Loucy (cell line): ENCODE data around the gene EFCAB5.
"Not testable (repeated sequence)": the region's sequence is repeated elsewhere in the genome, so short reads cannot be mapped to it uniquely, and the experiment has no call there.

ENCODE experiments used
- H2AFZ ChIP-seq: fragments of 200-600 bp; sonication (generic); 2 replicates; pipeline ENCODE4 v1.6.0; 2016; ENCODE audit warnings: antibody characterized with exemption, mild to moderate bottlenecking, low read length, moderate library complexity
- H3F3A ChIP-seq: fragments of 200-600 bp; 2 replicates; pipeline ENCODE4 v1.6.0; 2016; ENCODE audit warnings: antibody characterized with exemption, low read depth, mild to moderate bottlenecking
- H3K27me3 ChIP-seq: fragments of 200-600 bp; sonication (generic); 2 replicates; pipeline ENCODE4 v1.6.1; 2014; ENCODE audit warnings: low read length, mild to moderate bottlenecking; ENCODE audit not compliant: insufficient read depth, poor library complexity, severe bottlenecking
- H3K36me3 ChIP-seq: fragments of 200-600 bp; sonication (generic); 2 replicates; pipeline ENCODE4 v1.6.1; 2016; ENCODE audit warnings: low read length; ENCODE audit not compliant: insufficient read depth
- H3K4me1 ChIP-seq: fragments of 200-600 bp; sonication (generic); 2 replicates; pipeline ENCODE4 v1.5.1; 2014; ENCODE audit warnings: low read length, mild to moderate bottlenecking; ENCODE audit not compliant: insufficient read depth, poor library complexity, severe bottlenecking
- H3K4me2 ChIP-seq: fragments of 200-600 bp; sonication (generic); 2 replicates; pipeline ENCODE4 v1.6.0; 2014; ENCODE audit warnings: antibody characterized with exemption, low read length, low read depth, mild to moderate bottlenecking; ENCODE audit not compliant: poor library complexity, severe bottlenecking
- H3K4me3 ChIP-seq: fragments of 200-600 bp; sonication (generic); 2 replicates; pipeline ENCODE4 v1.5.1; 2014; ENCODE audit warnings: low read length, mild to moderate bottlenecking, mixed read lengths; ENCODE audit not compliant: poor library complexity, severe bottlenecking
- H3K79me2 ChIP-seq: fragments of 200-600 bp; sonication (generic); 2 replicates; pipeline ENCODE4 v1.6.1; 2014; ENCODE audit warnings: low read length; ENCODE audit not compliant: insufficient read depth
- H3K9ac ChIP-seq: fragments of 200-600 bp; sonication (generic); 2 replicates; pipeline ENCODE4 v1.6.0; 2014; ENCODE audit warnings: mild to moderate bottlenecking, low read depth, low read length, moderate library complexity; ENCODE audit not compliant: poor library complexity, severe bottlenecking
- H3K9me2 ChIP-seq: fragments of 200-600 bp; sonication (generic); replicated peaks from 2 replicates; pipeline ENCODE4 v1.6.1; 2016; ENCODE audit warnings: low read depth, low read length, mixed read lengths
- H3K9me3 ChIP-seq: fragments of 200-600 bp; sonication (generic); 2 replicates; pipeline ENCODE4 v1.6.1; 2014; ENCODE audit warnings: mild to moderate bottlenecking, antibody characterized with exemption, low read length, low read depth; ENCODE audit not compliant: insufficient read depth
- H4K20me1 ChIP-seq: fragments of 200-600 bp; sonication (generic); 2 replicates; pipeline ENCODE4 v1.6.0; 2014; ENCODE audit warnings: antibody characterized with exemption, low read length, mild to moderate bottlenecking; ENCODE audit not compliant: insufficient read depth, poor library complexity, severe bottlenecking
- EZH2phosphoT487 ChIP-seq: fragments of 200-600 bp; IDR thresholded peaks from 2 replicates; pipeline ENCODE4 v1.6.1; 2018; ENCODE audit warnings: antibody characterized with exemption, mild to moderate bottlenecking, moderate library complexity, borderline replicate concordance
- TF ChIP-seq, protein P1 (sequence below): fragments of 200-600 bp; sonication (generic); conservative IDR thresholded peaks from 2 replicates; pipeline ENCODE4 v1.5.1; 2014; ENCODE audit warnings: mild to moderate bottlenecking, antibody characterized with exemption, low read length

Gene EFCAB5

GRCh38 chr17:30117675-30118081, 176.2 kb downstream of the EFCAB5 start:
- Histone ChIP-seq H3K27me3 (no peaks in the 10 kb centered on the region), H3K4me3 (peak overlapping the region; percentile 92), H3K36me3 (no peaks in the 10 kb centered on the region), H3K9me3 (no peaks in the 10 kb centered on the region), H3K4me1 (peaks cover 42% of the 10 kb centered on the region), H3F3A (0 out of 2 replicates have a peak, but pooled peaks cover 5% of the 10 kb centered on the region), H2AFZ (no peak overlapping the region), H3K9ac (peak overlapping the region; percentile 96), H4K20me1 (peaks cover 24% of the 10 kb centered on the region), H3K4me2 (peak overlapping the region; percentile 92), H3K79me2 (peaks cover 58% of the 10 kb centered on the region), H3K9me2 (no peaks in the 10 kb centered on the region)
- TF ChIP-seq EZH2phosphoT487: no peak
- TF ChIP-seq, protein P1, sequence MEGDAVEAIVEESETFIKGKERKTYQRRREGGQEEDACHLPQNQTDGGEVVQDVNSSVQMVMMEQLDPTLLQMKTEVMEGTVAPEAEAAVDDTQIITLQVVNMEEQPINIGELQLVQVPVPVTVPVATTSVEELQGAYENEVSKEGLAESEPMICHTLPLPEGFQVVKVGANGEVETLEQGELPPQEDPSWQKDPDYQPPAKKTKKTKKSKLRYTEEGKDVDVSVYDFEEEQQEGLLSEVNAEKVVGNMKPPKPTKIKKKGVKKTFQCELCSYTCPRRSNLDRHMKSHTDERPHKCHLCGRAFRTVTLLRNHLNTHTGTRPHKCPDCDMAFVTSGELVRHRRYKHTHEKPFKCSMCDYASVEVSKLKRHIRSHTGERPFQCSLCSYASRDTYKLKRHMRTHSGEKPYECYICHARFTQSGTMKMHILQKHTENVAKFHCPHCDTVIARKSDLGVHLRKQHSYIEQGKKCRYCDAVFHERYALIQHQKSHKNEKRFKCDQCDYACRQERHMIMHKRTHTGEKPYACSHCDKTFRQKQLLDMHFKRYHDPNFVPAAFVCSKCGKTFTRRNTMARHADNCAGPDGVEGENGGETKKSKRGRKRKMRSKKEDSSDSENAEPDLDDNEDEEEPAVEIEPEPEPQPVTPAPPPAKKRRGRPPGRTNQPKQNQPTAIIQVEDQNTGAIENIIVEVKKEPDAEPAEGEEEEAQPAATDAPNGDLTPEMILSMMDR: no peak

GRCh38 chr17:30118635-30119034, 177.2 kb downstream of the EFCAB5 start:
- H3K79me2 ChIP-seq: peaks cover 67% of the 10 kb centered on the region
- not testable (repeated sequence) for H3K9me3 ChIP-seq, H3K9me2 ChIP-seq, H3F3A ChIP-seq, H3K36me3 ChIP-seq, H2AFZ ChIP-seq, H3K27me3 ChIP-seq
- peak overlapping the region; percentile 92 for H3K4me2 ChIP-seq
- peak overlapping the region; percentile 92 for H3K4me3 ChIP-seq
- H3K9ac ChIP-seq: peak overlapping the region; percentile 96
- peaks cover 34% of the 10 kb centered on the region for H3K4me1 ChIP-seq
- peaks cover 24% of the 10 kb centered on the region for H4K20me1 ChIP-seq

- peaks cover 16% of the 10 kb centered on the region for H3K4me1 ChIP-seq
- no peaks in the 10 kb centered on the region for H3K27me3 ChIP-seq
- H3K9me2 ChIP-seq: no peaks in the 10 kb centered on the region
- H3K9me3 ChIP-seq: no peaks in the 10 kb centered on the region
- no peak overlapping the region for H2AFZ ChIP-seq
- no peak overlapping the region for H3K4me3 ChIP-seq
- no peak overlapping the region for H3K4me2 ChIP-seq
- peaks cover 50% of the 10 kb centered on the region for H3K79me2 ChIP-seq
- peaks cover 8% of the 10 kb centered on the region; the same call in 1 of the 2 replicates for H3K36me3 ChIP-seq
- no peak overlapping the region for H3K9ac ChIP-seq
- peaks cover 3% of the 10 kb centered on the region; the same call in 1 of the 2 replicates for H3F3A ChIP-seq
- TF ChIP-seq, protein P1: no peak
- no peak for TF ChIP-seq EZH2phosphoT487
- H4K20me1 ChIP-seq: peaks cover 10% of the 10 kb centered on the region
These were observed 182.9 kb downstream of the EFCAB5 start for GRCh38 chr17:30124273-30124796.

DNA sequence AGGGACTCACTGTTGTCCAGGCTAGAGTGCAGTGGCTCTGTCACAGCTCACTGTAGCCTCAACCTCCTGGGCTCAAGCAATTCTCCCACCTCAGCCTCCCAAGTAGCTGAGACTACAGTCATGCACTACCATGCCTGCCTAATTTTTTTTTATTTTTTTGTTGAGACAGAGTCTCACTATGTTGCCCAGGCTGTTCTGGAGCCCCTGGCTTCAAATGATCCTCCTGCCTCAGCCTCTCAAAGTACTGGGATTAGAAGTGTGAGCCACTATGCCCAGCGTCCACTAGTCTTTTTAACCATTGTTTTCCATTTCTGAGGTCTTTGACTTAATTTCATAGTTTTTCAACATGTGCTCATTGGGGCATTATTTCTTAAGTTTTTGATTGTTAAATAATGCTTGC, 188.7 kb downstream of the EFCAB5 start:
- Histone ChIP-seq H3K9ac (no peak overlapping the region), H3F3A (no peaks in the 10 kb centered on the region), H3K4me2 (no peak overlapping the region), H3K27me3 (no peaks in the 10 kb centered on the region), H3K9me3 (no peaks in the 10 kb centered on the region), H3K36me3 (peaks cover 14% of the 10 kb centered on the region; the same call in 1 of the 2 replicates), H3K4me1 (peaks cover 6% of the 10 kb centered on the region), H2AFZ (no peak overlapping the region), H3K9me2 (no peaks in the 10 kb centered on the region), H3K4me3 (no peak overlapping the region), H3K79me2 (peaks cover 8% of the 10 kb centered on the region; the same call in 1 of the 2 replicates), H4K20me1 (no peaks in the 10 kb centered on the region)
- TF ChIP-seq, protein P1: no peak
- TF ChIP-seq EZH2phosphoT487: no peak
